Measurements from ENCODE around the gene IGFBPL1. TPM values are rescaled to one million over a fixed set of nuclear protein-coding genes. Genes with fewer than 3 reads are reported as not detected.

The IGFBPL1 gene
- total and polyA plus RNA-seq, 4 donors = 0.08 TPM; not detected in 3

- Histone ChIP-seq H3K4me1 (ENCODE audit: control insufficient read depth in 4 of 4, insufficient read depth in 4 of 4, low read length in 3 of 4) (no peaks in the 10 kb centered on the region), H3K27ac (ENCODE audit: low read depth in 1 of 2, low read length in 2 of 2) (no peak overlapping the region), H3K4me3 (ENCODE audit: low read depth in 1 of 3, low read length in 3 of 3) (no peak overlapping the region), H3K9ac (ENCODE audit: low read depth in 1 of 2, low read length in 2 of 2) (no peak overlapping the region), H3K36me3 (ENCODE audit: control insufficient read depth in 4 of 4, insufficient read depth in 3 of 4, low read depth in 1 of 4, low read length in 3 of 4) (no peaks in the 10 kb centered on the region), H3K9me3 (ENCODE audit: control insufficient read depth in 4 of 4, low read length in 3 of 4) (peaks cover 0 to 11% (median under 1%) of the 10 kb centered on the region in 4 donors), H3K27me3 (ENCODE audit: control insufficient read depth in 4 of 4, insufficient read depth in 4 of 4, low read length in 3 of 4) (no peaks in the 10 kb centered on the region)
- DNase-seq (ENCODE audit: low spot score) = no peak
- TF ChIP-seq, protein P1, sequence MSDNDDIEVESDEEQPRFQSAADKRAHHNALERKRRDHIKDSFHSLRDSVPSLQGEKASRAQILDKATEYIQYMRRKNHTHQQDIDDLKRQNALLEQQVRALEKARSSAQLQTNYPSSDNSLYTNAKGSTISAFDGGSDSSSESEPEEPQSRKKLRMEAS (IDR thresholded peaks at IDR 0.05) = no peak
- TF ChIP-seq, protein P2, sequence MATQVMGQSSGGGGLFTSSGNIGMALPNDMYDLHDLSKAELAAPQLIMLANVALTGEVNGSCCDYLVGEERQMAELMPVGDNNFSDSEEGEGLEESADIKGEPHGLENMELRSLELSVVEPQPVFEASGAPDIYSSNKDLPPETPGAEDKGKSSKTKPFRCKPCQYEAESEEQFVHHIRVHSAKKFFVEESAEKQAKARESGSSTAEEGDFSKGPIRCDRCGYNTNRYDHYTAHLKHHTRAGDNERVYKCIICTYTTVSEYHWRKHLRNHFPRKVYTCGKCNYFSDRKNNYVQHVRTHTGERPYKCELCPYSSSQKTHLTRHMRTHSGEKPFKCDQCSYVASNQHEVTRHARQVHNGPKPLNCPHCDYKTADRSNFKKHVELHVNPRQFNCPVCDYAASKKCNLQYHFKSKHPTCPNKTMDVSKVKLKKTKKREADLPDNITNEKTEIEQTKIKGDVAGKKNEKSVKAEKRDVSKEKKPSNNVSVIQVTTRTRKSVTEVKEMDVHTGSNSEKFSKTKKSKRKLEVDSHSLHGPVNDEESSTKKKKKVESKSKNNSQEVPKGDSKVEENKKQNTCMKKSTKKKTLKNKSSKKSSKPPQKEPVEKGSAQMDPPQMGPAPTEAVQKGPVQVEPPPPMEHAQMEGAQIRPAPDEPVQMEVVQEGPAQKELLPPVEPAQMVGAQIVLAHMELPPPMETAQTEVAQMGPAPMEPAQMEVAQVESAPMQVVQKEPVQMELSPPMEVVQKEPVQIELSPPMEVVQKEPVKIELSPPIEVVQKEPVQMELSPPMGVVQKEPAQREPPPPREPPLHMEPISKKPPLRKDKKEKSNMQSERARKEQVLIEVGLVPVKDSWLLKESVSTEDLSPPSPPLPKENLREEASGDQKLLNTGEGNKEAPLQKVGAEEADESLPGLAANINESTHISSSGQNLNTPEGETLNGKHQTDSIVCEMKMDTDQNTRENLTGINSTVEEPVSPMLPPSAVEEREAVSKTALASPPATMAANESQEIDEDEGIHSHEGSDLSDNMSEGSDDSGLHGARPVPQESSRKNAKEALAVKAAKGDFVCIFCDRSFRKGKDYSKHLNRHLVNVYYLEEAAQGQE (IDR thresholded peaks at IDR 0.05) = no peak
- TF ChIP-seq YY1 (IDR thresholded peaks at IDR 0.05) (no peak), EGR1 (IDR thresholded peaks at IDR 0.05; ENCODE audit: low read depth in 2 of 2) (no peak), TAF1 (conservative IDR thresholded peaks at IDR 0.05) (no peak), JUND (IDR thresholded peaks at IDR 0.05) (no peak), SP1 (IDR thresholded peaks at IDR 0.05) (no peak), FOXA1 (IDR thresholded peaks at IDR 0.05) (no peak), FOXA2 (IDR thresholded peaks at IDR 0.05) (no peak), HNF4G (IDR thresholded peaks at IDR 0.05) (no peak), CTCF (IDR thresholded peaks at IDR 0.05; ENCODE audit: low read depth, low read length, missing input control) (no peak)
Measured at GRCh38 chr9:38451162-38451561, 26.9 kb upstream of the IGFBPL1 start.

GRCh38 chr9:38447703-38448102 lies 23.4 kb upstream of the IGFBPL1 start:
- 66% methylated on average over 1 of the region's 1 CpG for WGBS
- Histone ChIP-seq H3K36me3 (ENCODE audit: control insufficient read depth in 4 of 4, insufficient read depth in 3 of 4, low read depth in 1 of 4, low read length in 3 of 4) (no peaks in the 10 kb centered on the region), H3K9me3 (ENCODE audit: control insufficient read depth in 4 of 4, low read length in 3 of 4) (peaks cover 0 to 11% (median under 1%) of the 10 kb centered on the region in 4 donors), H3K27me3 (ENCODE audit: control insufficient read depth in 4 of 4, insufficient read depth in 4 of 4, low read length in 3 of 4) (no peaks in the 10 kb centered on the region), H3K9ac (ENCODE audit: low read depth in 1 of 2, low read length in 2 of 2) (no peak overlapping the region), H3K4me3 (ENCODE audit: low read depth in 1 of 3, low read length in 3 of 3) (no peak overlapping the region), H3K27ac (ENCODE audit: low read depth in 1 of 2, low read length in 2 of 2) (no peak overlapping the region), H3K4me1 (ENCODE audit: control insufficient read depth in 4 of 4, insufficient read depth in 4 of 4, low read length in 3 of 4) (no peaks in the 10 kb centered on the region)
- TF ChIP-seq TAF1 (conservative IDR thresholded peaks at IDR 0.05) (no peak), HNF4G (IDR thresholded peaks at IDR 0.05) (no peak), ZBTB33 (IDR thresholded peaks at IDR 0.05) (no peak), GABPA (IDR thresholded peaks at IDR 0.05 in 1 of 2, conservative IDR thresholded peaks at IDR 0.05 in 1 of 2) (no peak), NR2F2 (IDR thresholded peaks at IDR 0.05) (no peak), FOXA1 (IDR thresholded peaks at IDR 0.05) (no peak), YY1 (IDR thresholded peaks at IDR 0.05) (no peak), HNF4A (conservative IDR thresholded peaks at IDR 0.05) (no peak), JUND (IDR thresholded peaks at IDR 0.05) (no peak), CTCF (IDR thresholded peaks at IDR 0.05; ENCODE audit: low read depth, low read length, missing input control) (no peak), FOXA2 (IDR thresholded peaks at IDR 0.05) (no peak), ATF3 (IDR thresholded peaks at IDR 0.05) (no peak)
- TF ChIP-seq, protein P1 (IDR thresholded peaks at IDR 0.05) = no peak
- DNase-seq (ENCODE audit: low spot score) = no peak

Data from liver (tissue), 9 donors.